ENCODE data around the gene TRAK1.

DNA sequence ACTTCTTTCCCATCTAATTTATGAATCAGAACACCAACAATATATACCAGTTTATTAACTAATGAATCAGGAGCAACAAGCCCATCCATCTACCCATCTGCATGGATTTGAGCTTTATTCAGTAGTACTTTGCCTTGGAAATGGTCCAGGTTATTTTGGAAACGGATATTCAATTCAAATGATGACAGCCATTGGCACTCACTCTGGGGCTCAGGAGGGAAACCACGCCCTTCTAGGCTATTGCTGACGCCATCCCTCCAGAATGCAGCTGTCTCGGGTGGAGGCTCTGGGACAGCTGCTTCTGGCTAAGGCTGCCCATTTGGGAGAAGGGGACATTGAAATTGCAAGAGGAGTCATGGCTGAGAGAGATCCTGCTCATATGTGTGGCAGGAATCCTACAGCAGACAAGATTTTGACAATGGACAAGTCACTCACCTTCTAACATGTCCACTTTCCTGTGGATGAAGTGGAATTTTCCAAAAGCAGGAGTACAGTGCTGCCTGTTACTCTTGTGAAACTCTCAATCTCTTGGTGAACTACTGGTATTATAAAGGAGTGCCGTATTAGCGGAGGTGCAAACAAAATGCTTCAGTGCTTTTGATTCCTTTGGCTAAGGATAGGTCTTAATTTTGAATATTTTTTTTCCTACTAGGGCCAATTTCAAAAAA lies 29.3 kb upstream of the TRAK1 start:
- TF ChIP-seq EZH2 (IDR thresholded peaks at IDR 0.05; ENCODE audit: low read length), result no peak
- TF ChIP-seq, protein P1, sequence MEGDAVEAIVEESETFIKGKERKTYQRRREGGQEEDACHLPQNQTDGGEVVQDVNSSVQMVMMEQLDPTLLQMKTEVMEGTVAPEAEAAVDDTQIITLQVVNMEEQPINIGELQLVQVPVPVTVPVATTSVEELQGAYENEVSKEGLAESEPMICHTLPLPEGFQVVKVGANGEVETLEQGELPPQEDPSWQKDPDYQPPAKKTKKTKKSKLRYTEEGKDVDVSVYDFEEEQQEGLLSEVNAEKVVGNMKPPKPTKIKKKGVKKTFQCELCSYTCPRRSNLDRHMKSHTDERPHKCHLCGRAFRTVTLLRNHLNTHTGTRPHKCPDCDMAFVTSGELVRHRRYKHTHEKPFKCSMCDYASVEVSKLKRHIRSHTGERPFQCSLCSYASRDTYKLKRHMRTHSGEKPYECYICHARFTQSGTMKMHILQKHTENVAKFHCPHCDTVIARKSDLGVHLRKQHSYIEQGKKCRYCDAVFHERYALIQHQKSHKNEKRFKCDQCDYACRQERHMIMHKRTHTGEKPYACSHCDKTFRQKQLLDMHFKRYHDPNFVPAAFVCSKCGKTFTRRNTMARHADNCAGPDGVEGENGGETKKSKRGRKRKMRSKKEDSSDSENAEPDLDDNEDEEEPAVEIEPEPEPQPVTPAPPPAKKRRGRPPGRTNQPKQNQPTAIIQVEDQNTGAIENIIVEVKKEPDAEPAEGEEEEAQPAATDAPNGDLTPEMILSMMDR (optimal IDR thresholded peaks at IDR 0.05 in 1 of 3, IDR thresholded peaks at IDR 0.05 in 1 of 3, conservative IDR thresholded peaks at IDR 0.05 in 1 of 3; ENCODE audit: extremely low read depth in 1 of 3, insufficient read depth in 2 of 3, low read length in 3 of 3), result no peak
